IPS-NIHi7 (cell line): ENCODE measurements around the gene ZNF426.
A peak's percentile ranks its signal among the peaks of the same experiment; 100 is the strongest.
"Not testable (repeated sequence)": the region's sequence is repeated elsewhere in the genome, so short reads cannot be mapped to it uniquely, and the experiment has no call there.

Experiments used
- DNase-seq: peaks from one replicate; pipeline ENCODE4 v3.0.0; 2012; ENCODE audit warnings: mixed read lengths; ENCODE audit errors: extremely low spot score

The ZNF426 gene

DNA sequence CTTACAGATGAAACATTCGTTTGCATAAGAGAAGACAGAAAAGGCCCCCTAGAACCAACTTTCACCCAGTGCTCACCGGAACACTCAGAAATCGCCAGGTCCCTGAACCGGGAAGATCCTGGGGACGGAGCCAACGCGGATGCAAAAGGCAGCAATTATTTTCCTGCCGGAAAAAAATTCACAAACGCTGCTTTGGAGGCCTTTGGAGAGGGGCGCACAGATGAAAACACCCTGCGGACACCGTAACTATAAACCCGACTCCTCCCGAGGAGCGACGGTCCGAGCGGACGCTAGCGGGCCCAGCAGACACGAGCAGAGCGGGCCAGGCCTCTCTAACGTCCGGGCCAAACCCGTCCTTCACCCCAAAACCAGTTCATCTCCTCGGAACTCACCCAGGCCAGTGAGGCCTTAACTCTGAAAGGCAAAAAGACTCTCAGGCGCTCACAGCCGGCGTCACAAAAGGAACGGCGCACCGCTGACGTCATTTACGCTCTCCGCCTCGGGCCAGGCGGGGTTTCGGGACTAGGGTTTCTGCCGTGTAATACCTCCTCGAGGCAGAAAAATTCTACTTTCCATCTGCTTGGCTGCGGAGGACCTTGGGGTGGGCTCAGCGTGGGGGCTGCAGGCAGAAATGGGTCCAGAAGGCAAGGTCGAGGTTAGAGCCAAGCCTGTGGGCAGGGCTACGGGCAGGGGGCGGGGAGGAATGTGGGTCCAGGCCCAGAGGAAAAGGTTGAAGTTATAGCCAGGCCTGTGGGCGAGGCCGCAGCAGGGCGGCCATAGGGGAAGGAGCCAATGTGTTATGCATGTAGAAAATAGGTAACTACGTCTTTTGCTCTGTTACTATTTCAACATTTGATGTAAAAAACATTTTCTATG lies at the start of gene ZNF426:
Gene ZNF426, minus strand, starts transcription at position 463 of the 876 bp plus-strand sequence. CDS start 2,413 bp downstream, outside the sequence.
- peak; percentile 96 for DNase-seq

DNA sequence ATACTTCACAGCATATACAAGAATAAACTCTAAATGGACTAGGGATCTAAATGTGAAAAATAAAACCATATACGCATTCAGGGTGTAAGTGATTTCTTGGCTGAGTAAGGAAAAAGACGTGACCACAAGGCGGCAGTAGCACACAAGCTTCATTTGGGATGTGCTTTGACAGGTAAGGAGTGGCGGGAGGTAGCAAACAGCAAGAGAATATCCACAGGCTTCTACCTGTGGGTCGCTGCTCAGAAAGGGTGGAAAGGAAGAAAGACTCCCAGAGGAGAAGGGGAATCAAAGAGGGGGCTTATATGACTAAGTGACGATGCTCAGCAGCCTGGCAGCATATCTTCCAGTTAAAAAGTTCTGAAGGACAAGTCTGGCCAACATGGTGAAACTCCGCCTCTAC lies 48.3 kb upstream of the ZNF426 start:
- DNase-seq = peak; percentile 35

- peak; percentile 85 for DNase-seq
These were observed 45.8 kb upstream of the ZNF426 start, which contains the start of gene ZNF121 for GRCh38 chr19:9584073-9584833. Gene ZNF121 (minus strand): TSS chr19:9584504. CDS start chr19:9568097, 16,407 bp downstream.

GRCh38 chr19:9582081-9582725 lies 43.8 kb upstream of the ZNF426 start:
- not testable (repeated sequence) for DNase-seq

GRCh38 chr19:9580728-9581127 lies 42.3 kb upstream of the ZNF426 start:
- no peak for DNase-seq

- no peak for DNase-seq
These were observed 31.8 kb upstream of the ZNF426 start for GRCh38 chr19:9570255-9570654.

- DNase-seq = no peak
These were observed 28.3 kb upstream of the ZNF426 start for GRCh38 chr19:9566729-9567128.

- DNase-seq = no peak
These were observed 27.7 kb upstream of the ZNF426 start for GRCh38 chr19:9565900-9566705.

GRCh38 chr19:9552536-9553274 lies 14.3 kb upstream of the ZNF426 start:
- no peak for DNase-seq

- DNase-seq = no peak
These were observed 9.4 kb upstream of the ZNF426 start for GRCh38 chr19:9547870-9548269.

- not testable (repeated sequence) for DNase-seq
These were observed 2.8 kb upstream of the ZNF426 start for GRCh38 chr19:9541281-9541680.

- not testable (repeated sequence) for DNase-seq
These were observed 1.5 kb upstream of the ZNF426 start for GRCh38 chr19:9539921-9540320.

- not testable (repeated sequence) for DNase-seq
These were observed 756 bp upstream of the ZNF426 start for GRCh38 chr19:9539201-9539600.

- no peak for DNase-seq
These were observed 2.5 kb downstream of the ZNF426 start for GRCh38 chr19:9535934-9536333.

GRCh38 chr19:9531933-9532332 lies 6.5 kb downstream of the ZNF426 start:
- no peak for DNase-seq

DNA sequence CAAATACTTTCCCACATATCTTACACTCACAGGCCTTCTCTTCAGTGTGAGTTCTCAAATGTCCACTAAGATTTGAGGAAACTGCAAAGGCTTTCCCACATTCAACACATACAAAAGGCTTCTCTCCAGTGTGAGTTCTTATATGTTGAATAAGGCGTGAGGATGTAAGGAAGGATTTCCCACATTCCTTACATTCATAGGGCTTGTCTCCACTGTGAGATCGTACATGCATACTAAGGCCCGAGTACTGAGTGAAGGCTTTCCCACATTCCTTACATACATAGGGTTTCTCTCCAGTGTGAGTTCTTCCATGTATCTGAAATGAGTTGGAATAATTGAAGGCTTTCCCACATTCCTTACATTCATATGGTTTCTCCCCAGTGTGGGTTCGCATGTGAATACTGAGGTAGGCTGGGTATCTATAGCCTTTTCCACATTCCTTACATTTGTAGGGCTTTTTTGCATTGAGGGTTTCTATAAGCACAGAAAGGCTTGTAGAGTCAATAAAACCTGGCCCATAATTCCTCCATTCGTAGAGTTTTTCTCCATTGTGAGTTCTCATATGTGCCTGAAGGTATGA lies 9.6 kb downstream of the ZNF426 start:
- DNase-seq = no peak

DNA sequence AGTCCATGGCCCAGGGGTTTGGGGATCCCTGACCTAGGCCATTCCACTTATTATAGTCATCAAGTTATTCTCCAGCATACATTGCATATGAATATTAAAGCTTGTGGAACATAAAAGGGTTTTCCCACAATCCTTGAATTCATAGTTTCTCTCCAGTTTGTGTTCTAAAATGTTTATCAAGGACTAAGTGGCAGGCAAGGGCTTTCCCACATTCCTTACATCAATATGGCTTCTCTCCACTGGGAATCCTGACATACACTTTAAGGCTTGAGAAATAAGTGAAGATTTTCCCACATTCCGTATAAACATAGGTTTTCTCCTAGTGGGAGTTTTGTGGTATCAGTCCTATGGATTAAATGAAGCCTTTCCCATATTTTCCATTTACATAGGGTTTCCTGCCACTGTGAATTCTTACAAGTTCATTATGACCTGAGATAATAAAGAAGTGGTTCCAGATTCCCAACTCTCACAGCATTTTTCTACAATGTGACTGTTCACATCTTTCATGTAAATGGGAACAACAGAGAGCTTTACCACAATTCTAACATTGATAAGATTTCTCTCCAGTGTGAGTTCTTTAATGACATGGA lies 14.5 kb downstream of the ZNF426 start:
- DNase-seq = no peak

DNA sequence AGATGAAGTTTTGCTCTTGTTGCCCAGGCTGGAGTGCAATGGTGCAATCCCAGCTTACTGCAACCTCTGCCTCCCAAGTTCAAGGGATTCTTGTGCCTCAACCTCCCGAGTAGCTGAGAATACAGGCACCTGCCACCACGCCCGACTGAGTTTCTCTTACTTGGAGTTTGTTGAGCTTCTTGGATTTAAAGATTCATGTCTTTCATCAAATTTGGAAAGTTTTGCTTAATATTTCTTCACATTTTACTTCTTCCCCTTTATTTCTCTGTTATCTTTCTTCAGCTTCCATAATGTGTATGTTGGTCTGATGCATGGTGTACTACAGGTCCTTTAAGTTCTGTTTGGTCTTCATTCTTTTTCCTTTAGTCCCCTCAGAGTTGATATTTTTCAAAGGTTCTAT lies 31.2 kb downstream of the ZNF426 start:
- DNase-seq = no peak

DNA sequence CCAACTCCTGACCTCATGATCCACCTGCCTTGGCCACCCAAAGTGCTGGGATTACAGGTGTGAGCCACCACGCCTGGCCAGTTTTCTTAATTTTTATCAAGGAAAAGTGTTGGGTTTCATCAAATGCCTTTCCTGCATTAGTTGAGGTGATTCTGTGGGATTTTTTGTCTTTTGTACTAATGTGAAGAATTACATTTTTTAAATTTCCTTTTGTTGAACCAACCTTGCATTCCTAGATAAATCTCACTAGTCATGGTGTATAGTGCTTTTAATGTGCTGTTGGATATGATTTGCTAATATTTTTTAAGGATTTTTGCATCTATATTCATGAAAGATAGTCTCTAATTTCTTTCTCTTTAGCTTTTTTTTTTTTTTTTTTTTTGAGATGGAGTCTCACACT lies 37.6 kb downstream of the ZNF426 start:
- no peak for DNase-seq
